ENCODE data around the gene DGCR2. TPM values are rescaled to one million over a fixed set of nuclear protein-coding genes. Genes with fewer than 3 reads are reported as not detected.

Gene DGCR2
- total and polyA plus RNA-seq, 2 experiments from 2014 or later, result 18.5 to 83.0 TPM

GRCh38 chr22:19088866-19089595, 33.2 kb downstream of the DGCR2 start:
- DNase-seq (ENCODE audit: low spot score) (no peak), ATAC-seq (no peak)
- no peak for TF ChIP-seq NANOG (IDR thresholded peaks at IDR 0.05; ENCODE audit: borderline replicate concordance)
- TF ChIP-seq, protein P1, sequence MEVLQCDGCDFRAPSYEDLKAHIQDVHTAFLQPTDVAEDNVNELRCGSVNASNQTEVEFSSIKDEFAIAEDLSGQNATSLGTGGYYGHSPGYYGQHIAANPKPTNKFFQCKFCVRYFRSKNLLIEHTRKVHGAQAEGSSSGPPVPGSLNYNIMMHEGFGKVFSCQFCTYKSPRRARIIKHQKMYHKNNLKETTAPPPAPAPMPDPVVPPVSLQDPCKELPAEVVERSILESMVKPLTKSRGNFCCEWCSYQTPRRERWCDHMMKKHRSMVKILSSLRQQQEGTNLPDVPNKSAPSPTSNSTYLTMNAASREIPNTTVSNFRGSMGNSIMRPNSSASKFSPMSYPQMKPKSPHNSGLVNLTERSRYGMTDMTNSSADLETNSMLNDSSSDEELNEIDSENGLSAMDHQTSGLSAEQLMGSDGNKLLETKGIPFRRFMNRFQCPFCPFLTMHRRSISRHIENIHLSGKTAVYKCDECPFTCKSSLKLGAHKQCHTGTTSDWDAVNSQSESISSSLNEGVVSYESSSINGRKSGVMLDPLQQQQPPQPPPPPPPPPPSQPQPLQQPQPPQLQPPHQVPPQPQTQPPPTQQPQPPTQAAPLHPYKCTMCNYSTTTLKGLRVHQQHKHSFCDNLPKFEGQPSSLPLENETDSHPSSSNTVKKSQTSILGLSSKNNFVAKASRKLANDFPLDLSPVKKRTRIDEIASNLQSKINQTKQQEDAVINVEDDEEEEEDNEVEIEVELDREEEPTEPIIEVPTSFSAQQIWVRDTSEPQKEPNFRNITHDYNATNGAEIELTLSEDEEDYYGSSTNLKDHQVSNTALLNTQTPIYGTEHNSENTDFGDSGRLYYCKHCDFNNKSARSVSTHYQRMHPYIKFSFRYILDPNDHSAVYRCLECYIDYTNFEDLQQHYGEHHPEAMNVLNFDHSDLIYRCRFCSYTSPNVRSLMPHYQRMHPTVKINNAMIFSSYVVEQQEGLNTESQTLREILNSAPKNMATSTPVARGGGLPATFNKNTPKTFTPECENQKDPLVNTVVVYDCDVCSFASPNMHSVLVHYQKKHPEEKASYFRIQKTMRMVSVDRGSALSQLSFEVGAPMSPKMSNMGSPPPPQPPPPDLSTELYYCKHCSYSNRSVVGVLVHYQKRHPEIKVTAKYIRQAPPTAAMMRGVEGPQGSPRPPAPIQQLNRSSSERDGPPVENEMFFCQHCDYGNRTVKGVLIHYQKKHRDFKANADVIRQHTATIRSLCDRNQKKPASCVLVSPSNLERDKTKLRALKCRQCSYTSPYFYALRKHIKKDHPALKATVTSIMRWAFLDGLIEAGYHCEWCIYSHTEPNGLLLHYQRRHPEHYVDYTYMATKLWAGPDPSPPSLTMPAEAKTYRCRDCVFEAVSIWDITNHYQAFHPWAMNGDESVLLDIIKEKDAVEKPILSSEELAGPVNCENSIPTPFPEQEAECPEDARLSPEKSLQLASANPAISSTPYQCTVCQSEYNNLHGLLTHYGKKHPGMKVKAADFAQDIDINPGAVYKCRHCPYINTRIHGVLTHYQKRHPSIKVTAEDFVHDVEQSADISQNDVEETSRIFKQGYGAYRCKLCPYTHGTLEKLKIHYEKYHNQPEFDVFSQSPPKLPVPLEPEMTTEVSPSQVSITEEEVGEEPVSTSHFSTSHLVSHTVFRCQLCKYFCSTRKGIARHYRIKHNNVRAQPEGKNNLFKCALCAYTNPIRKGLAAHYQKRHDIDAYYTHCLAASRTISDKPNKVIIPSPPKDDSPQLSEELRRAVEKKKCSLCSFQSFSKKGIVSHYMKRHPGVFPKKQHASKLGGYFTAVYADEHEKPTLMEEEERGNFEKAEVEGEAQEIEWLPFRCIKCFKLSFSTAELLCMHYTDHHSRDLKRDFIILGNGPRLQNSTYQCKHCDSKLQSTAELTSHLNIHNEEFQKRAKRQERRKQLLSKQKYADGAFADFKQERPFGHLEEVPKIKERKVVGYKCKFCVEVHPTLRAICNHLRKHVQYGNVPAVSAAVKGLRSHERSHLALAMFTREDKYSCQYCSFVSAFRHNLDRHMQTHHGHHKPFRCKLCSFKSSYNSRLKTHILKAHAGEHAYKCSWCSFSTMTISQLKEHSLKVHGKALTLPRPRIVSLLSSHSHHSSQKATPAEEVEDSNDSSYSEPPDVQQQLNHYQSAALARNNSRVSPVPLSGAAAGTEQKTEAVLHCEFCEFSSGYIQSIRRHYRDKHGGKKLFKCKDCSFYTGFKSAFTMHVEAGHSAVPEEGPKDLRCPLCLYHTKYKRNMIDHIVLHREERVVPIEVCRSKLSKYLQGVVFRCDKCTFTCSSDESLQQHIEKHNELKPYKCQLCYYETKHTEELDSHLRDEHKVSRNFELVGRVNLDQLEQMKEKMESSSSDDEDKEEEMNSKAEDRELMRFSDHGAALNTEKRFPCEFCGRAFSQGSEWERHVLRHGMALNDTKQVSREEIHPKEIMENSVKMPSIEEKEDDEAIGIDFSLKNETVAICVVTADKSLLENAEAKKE (CRISPR knock-in tag; IDR thresholded peaks at IDR 0.05), result no peak
- no peak for TF ChIP-seq ZNF331 (CRISPR knock-in tag; IDR thresholded peaks at IDR 0.05; ENCODE audit: low read depth)
- no peak for TF ChIP-seq POLR2AphosphoS5 (IDR thresholded peaks at IDR 0.05; ENCODE audit: low read depth)
- TF ChIP-seq STAT1 (IDR thresholded peaks at IDR 0.05; ENCODE audit: unreplicated experiment), result no peak
- no peak for TF ChIP-seq EZH2phosphoT487 (IDR thresholded peaks at IDR 0.05; ENCODE audit: unreplicated experiment)
- no peak for TF ChIP-seq CTCF (conservative IDR thresholded peaks at IDR 0.05; ENCODE audit: low read depth in 2 of 2)
- no peak for TF ChIP-seq EZH2 (IDR thresholded peaks at IDR 0.05; ENCODE audit: low read depth, unreplicated experiment)
- TF ChIP-seq, protein P2, sequence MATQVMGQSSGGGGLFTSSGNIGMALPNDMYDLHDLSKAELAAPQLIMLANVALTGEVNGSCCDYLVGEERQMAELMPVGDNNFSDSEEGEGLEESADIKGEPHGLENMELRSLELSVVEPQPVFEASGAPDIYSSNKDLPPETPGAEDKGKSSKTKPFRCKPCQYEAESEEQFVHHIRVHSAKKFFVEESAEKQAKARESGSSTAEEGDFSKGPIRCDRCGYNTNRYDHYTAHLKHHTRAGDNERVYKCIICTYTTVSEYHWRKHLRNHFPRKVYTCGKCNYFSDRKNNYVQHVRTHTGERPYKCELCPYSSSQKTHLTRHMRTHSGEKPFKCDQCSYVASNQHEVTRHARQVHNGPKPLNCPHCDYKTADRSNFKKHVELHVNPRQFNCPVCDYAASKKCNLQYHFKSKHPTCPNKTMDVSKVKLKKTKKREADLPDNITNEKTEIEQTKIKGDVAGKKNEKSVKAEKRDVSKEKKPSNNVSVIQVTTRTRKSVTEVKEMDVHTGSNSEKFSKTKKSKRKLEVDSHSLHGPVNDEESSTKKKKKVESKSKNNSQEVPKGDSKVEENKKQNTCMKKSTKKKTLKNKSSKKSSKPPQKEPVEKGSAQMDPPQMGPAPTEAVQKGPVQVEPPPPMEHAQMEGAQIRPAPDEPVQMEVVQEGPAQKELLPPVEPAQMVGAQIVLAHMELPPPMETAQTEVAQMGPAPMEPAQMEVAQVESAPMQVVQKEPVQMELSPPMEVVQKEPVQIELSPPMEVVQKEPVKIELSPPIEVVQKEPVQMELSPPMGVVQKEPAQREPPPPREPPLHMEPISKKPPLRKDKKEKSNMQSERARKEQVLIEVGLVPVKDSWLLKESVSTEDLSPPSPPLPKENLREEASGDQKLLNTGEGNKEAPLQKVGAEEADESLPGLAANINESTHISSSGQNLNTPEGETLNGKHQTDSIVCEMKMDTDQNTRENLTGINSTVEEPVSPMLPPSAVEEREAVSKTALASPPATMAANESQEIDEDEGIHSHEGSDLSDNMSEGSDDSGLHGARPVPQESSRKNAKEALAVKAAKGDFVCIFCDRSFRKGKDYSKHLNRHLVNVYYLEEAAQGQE (IDR thresholded peaks at IDR 0.05; ENCODE audit: unreplicated experiment), result no peak
- no peak for TF ChIP-seq JUNB (IDR thresholded peaks at IDR 0.05; ENCODE audit: unreplicated experiment)
- TF ChIP-seq ZNF114 (CRISPR knock-in tag; IDR thresholded peaks at IDR 0.05), result no peak
- TF ChIP-seq, protein P3, sequence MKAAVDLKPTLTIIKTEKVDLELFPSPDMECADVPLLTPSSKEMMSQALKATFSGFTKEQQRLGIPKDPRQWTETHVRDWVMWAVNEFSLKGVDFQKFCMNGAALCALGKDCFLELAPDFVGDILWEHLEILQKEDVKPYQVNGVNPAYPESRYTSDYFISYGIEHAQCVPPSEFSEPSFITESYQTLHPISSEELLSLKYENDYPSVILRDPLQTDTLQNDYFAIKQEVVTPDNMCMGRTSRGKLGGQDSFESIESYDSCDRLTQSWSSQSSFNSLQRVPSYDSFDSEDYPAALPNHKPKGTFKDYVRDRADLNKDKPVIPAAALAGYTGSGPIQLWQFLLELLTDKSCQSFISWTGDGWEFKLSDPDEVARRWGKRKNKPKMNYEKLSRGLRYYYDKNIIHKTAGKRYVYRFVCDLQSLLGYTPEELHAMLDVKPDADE (IDR thresholded peaks at IDR 0.05), result no peak
- TF ChIP-seq CREB1 (CRISPR knock-in tag; IDR thresholded peaks at IDR 0.05; ENCODE audit: low read depth), result no peak
- Histone ChIP-seq H3K9me2 (ENCODE audit: insufficient read depth) (no peaks in the 10 kb centered on the region), H3K79me2 (replicated peaks; ENCODE audit: insufficient read depth) (peaks cover 43% of the 10 kb centered on the region), H3K27me3 (ENCODE audit: insufficient read depth) (no peaks in the 10 kb centered on the region), H3K27ac (ENCODE audit: low read depth) (no peak overlapping the region), H3F3A (replicated peaks; ENCODE audit: low read depth) (no peaks in the 10 kb centered on the region), H3K4me3 (no peak overlapping the region), H3K36me3 (ENCODE audit: insufficient read depth) (no peaks in the 10 kb centered on the region), H4K20me1 (replicated peaks; ENCODE audit: insufficient read depth) (peaks cover 20% of the 10 kb centered on the region), H3K4me1 (ENCODE audit: insufficient read depth) (peaks cover 5% of the 10 kb centered on the region; the same call in 1 of the 2 replicates), H3K4me2 (no peak overlapping the region), H2AFZ (no peak overlapping the region)
- Mint-ChIP-seq H3K4me1 (peaks cover 6% of the 10 kb centered on the region), H3K27ac (no peak overlapping the region), H3K36me3 (ENCODE audit: low read depth) (peaks cover 22% of the 10 kb centered on the region), H3K4me3 (no peak overlapping the region), H3K27me3 (ENCODE audit: insufficient read depth, low read depth, poor library complexity) (peaks cover 6% of the 10 kb centered on the region), H3K9me3 (peaks cover 5% of the 10 kb centered on the region; the same call in 2 of the 3 replicates)

All from GM23338 (cell line).